Retinal pigment epithelial cell (primary cell): ENCODE results near the gene CCM2.

Experiments used
- DNase-seq: peaks from one replicate; pipeline ENCODE4 v3.0.0-alpha.2; 2010; ENCODE audit warnings: low read depth
- H3K4me3 ChIP-seq: 2 replicates; pipeline ENCODE4 v1.5.1; 2011; ENCODE audit warnings: mild to moderate bottlenecking, low read length, control low read depth, moderate library complexity
- TF ChIP-seq, protein P1 (sequence below): conservative IDR thresholded peaks from 2 replicates; pipeline ENCODE4 v1.5.1; 2011; ENCODE audit warnings: low read depth, low read length, control low read depth, inconsistent platforms

CCM2 gene

DNA sequence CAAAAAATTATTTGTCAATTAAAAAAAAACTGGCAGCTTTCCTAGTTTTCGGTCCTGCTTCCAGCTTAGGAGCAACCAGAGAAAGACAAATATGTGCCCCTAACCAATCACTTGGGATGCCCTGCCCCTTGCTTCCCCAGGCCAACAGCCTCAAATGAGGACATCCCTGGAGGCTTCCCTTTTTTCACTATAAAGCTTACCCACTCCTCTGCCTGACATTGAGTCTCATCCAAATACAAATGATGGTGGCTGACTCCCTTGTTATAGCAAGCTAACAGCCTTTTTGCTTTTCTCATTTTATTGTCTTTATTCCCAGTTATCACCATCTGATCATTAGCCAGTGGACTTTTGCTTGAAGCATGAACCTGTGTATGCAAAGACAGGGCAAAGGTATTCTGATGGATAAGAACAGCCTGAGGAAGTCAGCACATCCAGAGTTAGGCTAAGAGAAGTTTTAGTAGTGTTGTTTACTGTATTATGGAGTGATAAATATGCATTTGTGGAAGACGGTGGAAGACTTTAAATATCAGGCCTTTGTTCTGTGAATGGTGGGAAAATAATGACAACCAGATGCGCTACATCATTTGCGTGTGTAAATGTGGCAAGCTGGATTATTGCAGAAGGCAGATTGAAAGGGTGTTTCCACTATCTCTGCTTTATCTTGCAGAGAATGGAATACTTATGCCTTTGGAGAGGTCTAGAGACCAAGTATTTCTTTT lies 1.7 kb upstream of the CCM2 start:
- DNase-seq: no peak
- TF ChIP-seq, protein P1, sequence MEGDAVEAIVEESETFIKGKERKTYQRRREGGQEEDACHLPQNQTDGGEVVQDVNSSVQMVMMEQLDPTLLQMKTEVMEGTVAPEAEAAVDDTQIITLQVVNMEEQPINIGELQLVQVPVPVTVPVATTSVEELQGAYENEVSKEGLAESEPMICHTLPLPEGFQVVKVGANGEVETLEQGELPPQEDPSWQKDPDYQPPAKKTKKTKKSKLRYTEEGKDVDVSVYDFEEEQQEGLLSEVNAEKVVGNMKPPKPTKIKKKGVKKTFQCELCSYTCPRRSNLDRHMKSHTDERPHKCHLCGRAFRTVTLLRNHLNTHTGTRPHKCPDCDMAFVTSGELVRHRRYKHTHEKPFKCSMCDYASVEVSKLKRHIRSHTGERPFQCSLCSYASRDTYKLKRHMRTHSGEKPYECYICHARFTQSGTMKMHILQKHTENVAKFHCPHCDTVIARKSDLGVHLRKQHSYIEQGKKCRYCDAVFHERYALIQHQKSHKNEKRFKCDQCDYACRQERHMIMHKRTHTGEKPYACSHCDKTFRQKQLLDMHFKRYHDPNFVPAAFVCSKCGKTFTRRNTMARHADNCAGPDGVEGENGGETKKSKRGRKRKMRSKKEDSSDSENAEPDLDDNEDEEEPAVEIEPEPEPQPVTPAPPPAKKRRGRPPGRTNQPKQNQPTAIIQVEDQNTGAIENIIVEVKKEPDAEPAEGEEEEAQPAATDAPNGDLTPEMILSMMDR: no peak
- no peak overlapping the region for H3K4me3 ChIP-seq

DNA sequence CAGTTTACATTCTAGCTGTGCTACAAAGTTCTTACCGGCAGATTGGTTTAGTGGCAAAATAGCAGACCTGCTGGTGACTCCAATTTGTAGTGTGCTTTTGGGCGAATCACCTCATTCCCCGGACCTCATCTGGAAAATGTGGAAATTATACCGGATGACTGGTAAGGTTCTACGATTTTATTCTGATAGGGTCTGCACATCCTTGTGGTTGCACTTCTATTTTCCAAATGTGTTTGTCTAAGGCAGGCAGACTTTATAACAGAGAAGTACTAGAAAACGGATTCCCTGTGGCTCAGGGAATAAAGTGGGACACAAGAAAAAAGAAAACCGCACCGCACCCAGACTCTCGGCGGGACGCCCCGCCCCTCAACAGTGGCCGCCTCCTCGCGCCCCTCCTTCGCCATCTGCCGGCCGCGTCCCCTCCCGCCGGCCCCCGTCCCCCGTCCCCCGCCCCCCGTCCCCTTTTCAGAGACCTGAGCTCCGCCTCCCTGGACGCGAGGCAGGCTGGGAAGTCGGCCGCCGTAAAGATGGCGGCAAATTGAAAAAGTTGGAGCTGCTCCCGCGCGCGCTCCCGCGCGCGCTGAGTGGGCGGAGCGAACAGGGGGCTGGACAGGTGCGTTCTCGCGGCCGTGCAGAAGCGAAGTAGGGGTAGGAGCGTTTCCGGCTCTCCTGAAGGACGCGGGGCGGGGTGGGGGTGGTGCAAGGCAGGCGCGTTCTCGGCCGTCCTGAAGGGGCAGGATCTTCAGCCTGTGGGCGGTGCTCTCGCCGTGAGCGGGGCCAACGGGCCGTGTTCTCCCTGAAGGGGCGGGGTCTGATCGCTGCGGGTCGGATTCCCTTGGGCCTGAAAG lies 532 bp upstream of the CCM2 start:
- H3K4me3 ChIP-seq: peak overlapping the region; percentile 86
- peak; percentile 95 for DNase-seq
- TF ChIP-seq, protein P1: no peak

DNA sequence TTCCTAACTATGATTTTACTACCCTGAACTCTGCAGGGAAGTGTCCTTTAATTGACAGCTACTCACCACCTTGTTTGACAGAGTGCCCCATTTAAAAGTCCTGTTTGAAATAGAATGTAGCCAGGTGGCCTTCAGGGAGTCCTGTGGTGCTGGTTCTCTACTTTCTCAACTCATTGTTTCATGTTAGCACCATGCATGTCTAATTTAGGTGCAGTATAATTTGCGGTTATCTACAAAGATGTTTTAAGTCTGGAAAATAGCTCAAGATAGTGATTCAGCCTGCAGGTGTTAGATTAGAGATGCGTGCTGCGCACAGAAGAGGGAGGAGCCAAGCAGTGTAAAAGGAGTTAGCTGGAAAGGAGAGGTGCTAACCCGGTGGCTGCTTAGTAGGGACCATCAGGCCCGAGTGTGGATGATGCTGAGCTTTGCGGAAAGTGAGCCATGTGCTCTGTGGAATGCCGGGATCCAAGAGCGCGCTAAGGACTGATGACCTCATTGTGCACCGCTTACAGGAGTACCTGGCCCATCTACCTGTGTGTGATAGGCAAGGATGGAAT lies 1.2 kb downstream of the CCM2 start:
- TF ChIP-seq, protein P1: no peak
- peak overlapping the region; percentile 83 for H3K4me3 ChIP-seq
- no peak for DNase-seq

DNA sequence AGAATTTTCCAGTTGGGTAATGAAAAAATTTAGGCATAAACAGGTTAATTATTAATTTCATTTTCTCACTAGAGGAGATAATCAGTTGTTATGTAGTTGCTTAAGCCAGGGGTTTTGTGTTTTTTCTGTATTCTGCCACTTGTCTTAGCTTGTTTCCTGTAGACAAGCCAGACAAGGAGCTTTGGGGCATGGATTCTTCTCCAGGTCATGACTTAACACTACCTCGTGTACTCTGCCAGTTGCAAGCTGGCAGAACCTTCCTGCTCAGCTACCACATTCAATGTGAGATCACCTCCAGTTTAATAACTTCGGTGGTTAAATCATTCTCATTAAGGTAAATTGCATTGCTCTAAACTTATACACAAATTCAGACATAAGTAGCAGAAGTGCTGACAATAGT lies 1.8 kb downstream of the CCM2 start:
- no peak overlapping the region for H3K4me3 ChIP-seq
- TF ChIP-seq, protein P1: no peak
- DNase-seq: no peak

DNA sequence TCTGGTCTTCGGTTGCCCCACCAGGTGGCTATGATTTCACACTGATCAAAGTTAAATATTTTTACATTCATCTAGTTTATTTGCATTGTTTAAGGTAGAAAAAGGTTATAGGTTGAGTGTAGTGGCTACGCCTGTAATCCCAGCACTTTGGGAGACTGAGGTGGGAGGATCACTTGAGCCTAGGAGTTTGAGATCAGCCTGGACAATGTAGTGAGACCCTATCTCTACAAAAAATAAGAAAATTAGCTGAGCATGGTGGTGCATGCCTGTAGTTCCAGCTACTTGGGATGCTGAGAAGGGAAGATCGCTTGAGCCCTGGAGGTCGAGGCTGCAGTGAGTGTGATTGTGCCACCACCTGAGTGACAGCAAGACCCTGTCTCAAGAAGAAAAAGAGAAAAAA lies 3.8 kb downstream of the CCM2 start:
- no peak overlapping the region for H3K4me3 ChIP-seq
- TF ChIP-seq, protein P1: no peak
- DNase-seq: no peak

DNA sequence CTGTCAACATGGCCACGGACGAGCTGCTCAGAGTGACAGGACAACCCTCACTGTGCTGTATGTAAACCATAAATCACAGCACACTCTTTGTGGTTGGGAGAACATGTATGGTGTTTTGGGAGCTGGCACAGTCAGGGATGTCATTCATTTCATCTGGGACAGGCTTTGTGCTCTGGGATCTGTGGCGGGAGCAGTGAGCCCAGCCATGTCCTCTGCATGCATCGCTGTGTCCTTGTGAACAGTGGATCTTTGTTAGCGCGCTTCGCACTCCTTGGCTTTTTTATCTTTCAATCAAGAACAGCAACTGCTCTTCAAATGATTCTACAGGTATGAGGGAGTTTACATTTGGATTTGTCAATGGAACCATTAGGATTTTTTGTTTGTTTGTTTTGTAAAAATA lies 7.1 kb downstream of the CCM2 start:
- H3K4me3 ChIP-seq: no peak overlapping the region
- TF ChIP-seq, protein P1: no peak
- no peak for DNase-seq
